Left kidney (tissue), 2 donors: ENCODE measurements around the gene ZFPM1. TPM values are rescaled to one million over a fixed set of nuclear protein-coding genes. Genes with fewer than 3 reads are reported as not detected.

Experiments used
- DNase-seq: peaks from one replicate; pipeline ENCODE4 v3.0.0-alpha.2; 2013
- polyA plus RNA-seq: library from polyadenylated mRNA; unstranded; fragments of 120-200 nt; gene quantifications from one replicate; pipeline ENCODE4 v1.2.1, GENCODE V29; 2013; ENCODE audit not compliant: insufficient read length

Gene ZFPM1
- polyA plus RNA-seq, 1 donor = 3.6 TPM

DNA sequence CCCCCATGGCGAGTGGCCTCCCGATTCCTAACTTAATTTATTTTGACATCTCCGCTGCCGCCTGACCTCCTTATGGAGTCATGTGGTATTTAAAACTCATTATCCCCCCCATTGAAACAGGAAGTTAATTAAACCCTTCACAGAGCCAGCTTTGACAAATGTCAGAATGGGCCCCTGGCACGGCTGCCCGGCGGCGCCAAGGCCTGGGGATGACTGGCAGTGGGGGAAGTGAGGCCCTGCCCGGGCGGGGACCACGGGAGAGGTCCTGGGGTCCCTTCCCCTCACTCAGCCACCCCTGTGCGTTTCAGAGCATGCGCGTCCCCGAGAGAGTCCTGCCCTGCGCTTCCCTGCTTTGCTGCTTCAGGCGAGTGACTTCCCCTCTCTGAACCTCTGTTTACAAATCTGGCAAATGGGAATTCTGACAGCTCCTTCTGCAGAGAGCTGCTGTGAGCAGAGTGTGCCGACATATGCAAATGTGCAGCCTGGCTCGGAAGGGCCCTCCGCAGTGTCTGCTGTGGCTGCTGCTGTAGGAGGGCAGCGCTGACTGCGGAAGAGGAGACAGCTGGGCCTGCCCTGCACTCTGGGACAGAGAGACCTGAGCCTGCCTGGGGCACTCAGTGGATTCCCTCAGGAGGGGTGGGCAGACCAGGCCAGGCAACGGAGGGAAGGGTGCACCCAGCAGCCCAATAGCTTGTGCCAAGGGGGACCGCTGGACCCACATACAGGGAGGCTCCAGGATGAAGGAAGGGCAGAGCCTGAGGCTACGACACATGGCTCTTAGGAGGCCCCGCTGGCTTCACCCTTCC, 4.4 kb upstream of the ZFPM1 start:
- no peak for DNase-seq

DNA sequence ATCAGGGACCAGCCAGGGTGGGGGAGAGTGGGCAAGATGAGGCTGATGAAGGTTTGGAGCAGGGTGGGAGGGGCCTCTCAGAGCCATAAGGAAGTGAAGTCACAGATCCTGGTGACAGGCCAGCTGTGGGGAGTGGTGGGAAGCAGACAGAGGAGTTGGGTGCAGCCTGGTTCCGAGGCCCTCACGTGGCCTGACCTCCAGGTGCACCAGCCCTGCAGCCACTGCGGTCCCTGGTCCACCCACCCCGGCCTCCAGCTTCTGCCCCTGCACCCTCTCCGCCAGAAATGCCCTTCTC, 3.9 kb upstream of the ZFPM1 start:
- DNase-seq = no peak

DNA sequence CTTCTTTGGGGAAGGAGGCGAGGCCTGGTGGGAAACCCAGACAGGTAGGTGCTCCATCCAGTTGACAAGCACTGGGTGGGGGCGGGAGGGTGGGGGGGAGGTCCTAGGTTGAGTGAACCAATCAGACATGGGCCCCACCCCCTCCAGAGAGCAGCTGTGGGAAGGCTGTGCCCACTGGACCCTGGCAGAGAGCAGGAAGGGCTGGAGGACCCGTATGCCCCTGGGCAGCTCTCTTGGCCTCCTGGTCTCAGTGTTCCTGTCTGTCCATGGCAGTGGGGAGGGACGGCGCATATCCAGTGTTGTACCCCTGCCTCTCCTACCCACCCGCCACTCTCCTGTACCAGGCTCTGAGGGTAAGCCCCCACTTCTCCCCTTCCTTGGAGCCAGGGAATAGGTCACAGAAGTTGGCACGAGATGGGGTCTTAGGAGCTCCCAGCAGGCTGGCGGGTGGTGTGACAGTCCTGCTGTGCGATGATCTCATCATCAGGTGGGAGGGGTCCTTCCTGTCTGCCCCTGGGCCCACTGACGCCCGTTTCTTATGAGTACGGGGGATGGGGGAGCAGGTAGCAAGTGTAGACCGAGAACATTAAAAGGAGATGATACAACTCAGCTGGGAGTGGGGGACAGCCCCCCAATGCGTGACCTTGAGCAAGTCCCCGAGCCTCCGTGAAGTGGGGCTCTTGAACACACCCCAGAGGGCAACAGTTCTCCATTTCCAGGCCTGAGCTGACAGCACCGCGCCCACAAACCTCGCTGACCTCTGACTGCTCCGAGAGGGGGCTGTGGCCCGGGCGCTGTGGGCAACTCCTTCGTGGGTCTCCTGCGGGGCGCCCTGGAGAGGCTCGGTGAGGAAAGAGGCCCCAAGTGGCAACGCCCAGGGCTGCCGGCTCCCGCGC, 1.2 kb upstream of the ZFPM1 start:
- no peak for DNase-seq

DNA sequence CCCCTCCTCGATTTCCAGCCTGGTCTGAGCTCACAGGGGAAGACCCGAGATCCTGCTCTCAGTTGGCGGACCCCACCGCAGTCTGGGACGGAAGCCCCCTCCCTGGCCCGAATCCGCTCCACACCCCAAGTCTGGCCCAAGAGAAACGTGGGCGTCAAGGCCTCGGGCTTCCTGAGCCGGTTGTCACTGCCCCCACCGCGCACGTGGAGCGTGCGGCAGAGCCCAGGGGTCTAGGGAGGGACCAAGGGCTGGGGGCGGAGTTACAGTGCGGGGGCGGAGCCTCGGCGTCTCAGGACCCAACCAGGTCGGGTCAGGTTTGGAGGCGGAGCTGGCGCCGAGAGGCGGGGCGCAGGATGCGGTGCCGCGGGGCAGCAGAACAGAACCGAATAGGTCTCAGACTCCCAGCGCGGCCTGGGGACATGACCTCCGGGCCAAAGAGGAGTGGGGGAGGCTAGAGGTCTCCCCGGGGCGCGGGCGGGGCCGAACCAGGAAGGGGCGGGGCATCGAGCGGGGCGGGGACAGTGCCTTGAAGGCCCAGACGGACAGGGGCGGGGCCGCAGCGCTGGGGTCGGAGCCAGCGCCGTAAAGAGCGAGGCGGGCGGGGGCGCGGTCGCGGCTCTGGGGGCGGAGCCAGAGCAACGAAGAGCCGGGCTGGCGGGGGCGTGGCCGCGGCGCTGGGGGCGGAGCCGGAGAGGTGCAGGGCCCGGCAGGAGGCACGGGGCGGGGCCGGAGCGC, 431 bp upstream of the ZFPM1 start:
- DNase-seq = peak; percentile 94

DNA sequence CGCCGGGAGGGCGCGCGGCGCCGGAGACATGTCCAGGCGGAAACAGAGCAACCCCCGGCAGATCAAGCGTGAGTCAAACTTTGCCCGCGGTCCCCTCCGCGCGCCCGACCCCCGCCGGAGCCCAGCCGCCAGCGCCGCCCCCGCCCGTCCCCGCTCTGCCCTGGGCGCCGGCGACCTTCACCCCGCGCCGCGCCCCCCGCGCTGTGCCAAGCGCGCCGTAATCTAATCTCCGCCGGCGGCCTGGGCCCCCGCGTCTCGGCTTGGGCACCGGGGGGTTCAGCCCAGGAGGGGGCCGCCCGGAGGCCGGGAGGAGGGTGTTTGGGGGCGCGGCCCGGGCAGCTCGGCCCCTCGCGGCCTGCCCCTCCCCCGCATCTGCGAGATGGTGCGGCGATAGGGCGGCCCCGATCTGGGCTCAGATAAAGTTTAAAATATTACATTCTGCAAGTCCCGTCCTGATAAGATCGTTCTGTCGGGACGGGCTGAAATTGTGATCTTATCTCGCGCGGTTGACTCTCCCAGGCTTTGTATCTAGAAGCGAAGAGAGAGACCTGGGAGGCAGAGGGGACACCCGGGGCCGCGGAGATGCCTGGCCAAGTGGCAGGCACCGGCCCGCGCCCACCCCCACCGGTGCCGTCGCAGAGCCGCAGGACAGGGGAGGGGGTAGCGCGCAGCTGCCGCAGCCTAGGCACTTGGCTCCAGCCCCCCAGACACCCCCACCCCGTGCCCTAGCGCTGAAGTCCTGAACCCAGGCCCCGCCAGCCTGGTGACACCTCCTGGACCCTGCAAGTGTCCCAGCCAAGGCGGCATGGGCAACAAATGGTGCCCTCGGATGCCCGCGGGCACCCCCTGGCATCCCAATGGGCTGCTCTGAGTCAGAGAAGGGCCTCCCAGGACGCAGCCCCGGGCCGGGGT, 787 bp downstream of the ZFPM1 start:
- no peak for DNase-seq

DNA sequence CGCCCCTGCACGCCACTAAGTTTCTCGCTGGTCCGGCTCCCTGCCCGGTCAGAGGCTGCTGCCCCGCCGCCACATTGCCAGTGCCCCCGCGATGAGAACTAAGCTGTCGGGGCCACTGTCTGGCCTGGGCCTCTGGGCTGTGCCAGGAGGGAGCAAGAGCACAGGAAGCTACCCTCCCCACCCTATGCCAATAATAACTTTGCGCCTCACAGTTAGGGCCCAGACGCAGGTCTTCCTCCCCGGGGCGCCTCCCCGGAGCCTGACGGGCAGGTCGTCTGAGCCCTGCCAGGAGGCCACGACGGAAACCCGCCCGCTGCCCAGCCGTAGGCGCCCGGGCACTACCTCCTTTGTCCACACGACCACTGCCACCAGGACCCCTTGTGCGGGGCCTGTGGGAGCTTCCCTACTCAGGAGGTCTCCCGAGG, 1.5 kb downstream of the ZFPM1 start:
- DNase-seq = no peak

DNA sequence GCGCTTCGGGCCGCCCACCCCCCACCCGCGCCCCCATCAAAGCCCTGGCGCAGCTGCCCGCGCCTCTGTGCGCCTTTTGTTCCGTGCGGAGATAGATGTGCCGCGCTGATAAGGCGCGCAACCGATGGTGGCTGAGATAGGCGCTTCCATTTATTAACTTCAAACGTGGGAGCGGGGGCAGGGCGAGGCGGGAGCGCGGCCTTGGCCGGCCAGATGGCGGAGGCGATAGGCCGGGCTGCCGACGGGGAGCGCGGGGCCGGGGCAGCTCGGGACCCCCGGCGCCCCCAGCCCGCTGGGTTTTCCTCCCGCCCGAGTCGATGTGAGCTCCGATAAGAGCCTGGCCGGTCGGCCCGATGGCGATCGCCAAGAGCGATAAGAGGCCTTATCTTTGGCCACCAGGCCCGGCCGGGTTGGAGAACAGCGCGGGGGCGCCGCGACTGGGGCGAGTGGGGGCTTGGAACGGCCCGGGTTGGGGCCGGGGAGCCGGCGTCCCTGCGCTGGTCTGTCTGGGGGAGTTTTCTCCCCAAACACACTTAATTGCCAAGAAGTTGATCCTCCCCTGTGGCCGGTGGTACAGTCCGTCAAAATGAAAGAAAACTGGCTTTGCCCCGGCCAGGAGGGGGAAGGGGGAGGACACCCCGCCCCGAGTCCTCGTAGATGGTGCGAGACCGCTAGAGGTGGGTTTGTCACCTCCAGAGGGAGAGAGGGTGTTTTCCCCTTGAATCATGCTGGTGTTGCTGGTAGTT, 2.7 kb downstream of the ZFPM1 start:
- DNase-seq = no peak

DNA sequence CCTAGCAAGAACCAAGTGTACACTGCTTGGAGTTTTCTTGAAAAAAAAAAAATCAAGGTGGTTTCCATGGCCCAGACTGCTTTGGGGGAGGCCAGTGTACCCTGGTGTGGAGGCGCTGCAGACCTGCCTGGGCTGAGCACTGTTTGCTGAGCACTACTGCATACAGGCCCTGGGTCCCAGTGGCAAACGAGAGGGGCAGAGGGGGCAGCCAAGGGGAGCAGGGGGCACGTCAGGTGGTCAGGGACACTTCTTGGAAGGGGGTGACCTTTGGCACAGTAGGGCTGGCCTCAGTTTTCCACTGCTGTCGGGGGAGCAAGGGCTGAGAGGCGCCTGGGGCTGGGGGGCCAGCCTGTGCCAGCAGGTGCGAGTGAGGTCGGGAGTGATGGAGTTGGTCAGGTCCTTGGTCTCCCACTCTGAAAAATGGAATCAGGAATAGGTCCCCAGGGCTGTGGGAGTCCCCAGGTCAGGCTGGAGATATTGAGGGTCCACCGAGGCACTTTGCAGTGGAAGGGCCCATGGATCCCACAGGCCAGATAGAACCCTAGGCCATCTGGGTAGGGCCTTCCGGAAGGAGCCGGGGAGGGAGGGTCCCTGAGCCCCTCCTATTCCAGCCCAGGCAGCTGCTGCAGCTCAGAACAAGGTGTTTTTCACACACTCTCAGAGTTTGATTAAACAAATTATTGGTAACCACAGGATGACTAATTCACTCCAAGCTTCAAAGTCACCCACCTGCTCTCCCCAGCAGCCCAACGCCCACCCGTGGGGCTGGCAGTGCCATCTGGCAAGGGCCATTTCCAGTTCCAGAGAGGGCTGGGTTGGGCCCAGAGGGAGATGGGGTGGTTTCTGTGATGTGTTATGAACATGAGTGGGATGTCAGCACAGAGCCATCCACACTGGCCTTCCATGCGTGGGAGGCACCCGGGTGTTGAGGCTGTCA, 3.5 kb downstream of the ZFPM1 start:
- DNase-seq = no peak

DNA sequence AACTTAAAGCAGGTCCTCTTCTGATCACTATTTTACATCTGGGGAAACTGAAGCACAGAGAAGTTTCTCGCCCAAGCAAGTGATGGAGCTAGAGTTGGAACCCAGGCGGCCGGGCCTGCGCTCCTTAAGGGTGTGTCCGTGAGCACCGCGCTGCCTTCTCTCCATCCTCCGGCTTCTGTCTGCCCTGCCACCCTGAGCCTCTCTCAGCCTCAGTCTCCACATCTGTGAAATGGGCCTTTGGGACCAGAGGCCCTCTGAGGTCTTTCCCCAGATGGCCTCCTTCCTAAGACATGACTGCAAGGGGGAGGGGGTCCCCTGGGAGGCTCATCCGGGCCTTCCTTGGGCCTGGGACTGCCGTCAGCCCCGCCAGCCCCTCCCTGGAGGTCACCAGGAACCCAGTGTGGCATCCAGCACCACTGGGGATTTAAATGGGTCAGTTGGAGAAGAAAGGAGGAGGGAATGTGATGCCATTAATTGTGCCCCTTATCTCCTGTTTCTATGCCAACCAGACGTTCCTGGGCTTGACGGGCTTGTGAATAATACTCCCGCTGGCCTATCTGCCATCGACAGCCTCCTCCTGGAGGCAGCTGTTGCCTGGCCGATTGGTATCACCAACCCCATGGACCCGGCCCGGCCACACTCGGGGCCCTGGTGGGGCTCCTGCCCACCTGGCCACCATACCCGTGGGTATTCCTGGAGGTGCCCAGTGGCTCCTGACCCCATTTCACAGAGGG, 5.1 kb downstream of the ZFPM1 start:
- no peak for DNase-seq

DNA sequence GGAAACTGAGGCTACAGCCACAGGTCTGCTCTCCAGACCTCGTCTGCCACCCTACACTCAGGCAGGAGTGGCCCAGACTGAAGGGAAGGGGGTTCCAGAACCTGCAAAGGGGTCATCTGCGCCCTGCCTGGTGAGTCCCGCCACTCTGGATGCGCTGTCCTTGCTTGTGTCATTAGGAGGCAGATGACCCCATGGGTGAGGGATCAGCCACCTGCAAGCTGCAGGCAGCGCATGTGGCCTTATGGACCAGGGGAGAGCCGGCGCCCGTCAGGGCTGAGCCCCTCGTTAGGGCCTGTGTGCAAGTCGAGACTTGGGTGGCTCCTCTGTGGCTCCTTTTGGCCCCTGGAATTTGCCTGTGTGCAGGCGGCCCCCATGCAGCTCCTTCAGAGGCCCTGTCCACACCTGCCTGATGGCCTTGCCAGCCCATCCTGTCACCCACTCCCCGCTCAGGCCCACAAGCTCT, 5.7 kb downstream of the ZFPM1 start:
- no peak for DNase-seq

DNA sequence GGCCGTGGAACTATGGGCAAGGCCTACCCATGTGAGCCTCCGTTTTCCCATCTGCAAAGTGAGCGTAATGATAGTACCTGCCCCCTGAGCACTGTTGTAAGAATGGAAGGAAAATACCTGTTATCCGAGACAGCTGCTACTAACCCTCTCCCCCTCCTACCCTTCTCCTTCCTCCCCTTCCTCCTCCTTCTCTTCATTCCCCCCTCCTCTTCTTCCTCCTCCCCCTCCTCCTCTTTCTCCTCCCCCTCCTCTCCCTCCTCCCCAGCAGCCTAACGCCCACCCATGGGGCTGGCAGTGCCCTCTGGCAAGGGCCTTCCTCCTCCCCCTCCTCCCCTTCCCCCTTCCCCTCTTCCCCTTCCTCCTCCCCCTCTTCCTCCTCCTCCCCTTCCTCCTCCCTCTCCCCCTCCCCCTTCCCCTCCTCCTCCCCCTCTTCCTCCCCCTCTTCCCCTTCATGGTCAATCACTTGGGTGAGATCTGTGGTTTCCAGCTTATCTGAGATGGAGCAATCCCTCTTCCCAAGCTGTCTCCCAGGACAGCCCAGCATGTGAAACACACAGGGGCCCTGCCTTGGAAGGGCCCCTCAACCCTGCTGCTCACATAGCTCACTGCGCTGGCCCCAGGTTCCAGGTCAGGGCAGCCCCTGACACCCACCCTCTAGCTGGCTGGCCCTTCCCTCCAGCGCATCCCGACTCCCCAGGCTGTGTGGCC, 6.4 kb downstream of the ZFPM1 start:
- DNase-seq = no peak

DNA sequence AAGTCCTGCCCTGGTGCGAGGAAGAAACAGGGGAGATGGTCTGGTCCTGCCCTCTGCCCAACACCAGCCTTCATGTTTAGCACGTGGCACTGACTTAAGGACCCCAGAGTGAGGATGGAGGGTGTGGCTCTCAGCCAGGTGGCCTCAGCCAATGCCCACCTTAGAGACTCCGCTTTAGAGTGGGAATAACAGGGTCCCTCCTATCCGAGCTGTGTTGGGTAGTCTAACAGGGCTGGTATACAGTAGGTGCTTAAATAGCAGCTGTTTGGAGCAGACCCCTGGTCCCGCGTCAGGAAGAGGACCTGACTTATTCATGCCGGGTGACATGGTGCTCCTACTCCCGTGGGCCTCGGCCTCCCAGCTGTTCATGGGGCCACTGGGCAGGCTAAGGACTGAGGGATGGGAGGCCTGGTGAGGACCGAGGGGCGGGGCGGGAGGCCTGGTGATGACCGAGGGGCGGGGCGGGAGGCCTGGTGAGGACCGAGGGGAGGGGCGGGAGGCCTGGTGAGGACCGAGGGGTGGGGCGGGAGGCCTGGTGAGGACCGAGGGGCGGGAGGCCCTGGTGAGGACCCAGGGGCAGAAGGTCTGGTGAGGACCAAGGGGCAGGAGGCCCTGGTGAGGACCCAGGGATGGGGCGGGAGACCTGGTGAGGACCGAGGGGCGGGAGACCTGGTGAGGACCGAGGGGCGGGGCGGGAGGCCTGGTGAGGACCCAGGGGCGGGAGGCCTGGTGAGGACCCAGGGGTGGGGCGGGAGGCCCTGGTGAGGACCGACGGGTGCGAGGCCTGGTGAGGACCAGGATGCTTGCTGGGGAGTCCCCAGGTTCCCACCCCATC, 7.6 kb downstream of the ZFPM1 start:
- DNase-seq = no peak

DNA sequence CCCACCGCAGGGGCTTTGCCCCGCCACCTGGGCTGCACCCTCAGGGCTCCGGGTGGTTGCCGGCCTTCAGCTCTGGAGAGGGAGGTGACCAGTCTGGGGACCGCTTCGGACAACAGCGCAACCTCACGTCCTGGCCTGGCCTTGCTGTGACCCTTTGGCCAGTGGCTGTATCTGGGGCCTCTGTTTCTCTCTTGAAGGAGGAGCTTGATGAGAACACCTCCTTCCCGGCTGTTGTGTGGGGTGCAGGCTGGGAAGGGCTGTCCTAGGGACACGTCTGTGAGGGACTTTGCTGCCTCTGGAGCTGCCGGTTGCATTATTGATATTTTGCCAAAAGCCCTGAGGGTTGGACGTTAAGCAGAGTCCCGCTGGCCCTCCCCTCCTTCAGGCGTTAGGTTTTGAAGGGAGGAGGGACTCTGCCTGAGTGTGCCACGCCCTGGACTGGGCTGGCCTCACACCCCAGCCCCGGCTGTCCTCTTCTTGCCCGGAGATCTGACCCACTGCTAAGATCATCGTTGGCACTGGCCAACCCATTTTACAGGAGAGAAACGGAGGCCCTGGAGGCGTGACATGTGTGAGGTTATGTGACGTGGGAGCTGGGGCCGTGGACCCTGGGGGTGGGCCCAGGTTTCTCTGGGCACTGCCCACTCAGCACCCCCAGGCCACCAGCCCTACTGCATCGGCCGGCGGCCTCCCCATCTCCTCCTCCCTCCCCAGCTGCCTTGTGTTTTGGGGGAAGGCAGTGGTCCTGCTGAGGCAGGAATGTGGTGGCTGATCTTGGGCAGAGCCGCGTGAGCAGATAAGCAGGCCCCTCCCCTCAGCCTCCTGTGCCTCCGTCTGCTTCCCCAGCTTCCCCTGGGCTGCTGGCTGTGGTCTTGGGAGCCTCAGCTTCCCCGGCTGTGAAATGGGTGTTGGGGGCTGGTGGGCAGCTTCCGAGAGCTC, 8.5 kb downstream of the ZFPM1 start:
- no peak for DNase-seq

DNA sequence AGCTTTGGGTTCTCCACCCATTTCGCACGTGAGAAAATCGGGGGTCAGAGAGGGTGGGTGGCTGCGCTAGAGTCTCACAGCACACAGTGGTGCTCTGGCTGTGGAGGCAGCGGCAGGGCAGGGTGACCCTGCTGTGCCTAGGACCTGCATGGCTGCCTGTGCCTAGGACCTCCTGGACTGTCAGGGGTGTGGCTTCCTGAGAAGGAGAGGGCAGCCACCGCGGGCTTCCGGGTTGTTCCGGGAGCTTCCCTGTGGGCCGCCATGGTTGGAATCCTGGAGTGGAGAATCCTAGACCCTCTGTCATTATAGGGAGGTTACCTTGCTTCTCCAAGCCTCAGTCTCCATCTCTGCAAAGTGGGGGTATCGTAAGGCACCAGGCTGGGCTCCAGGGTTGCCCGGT, 9.3 kb downstream of the ZFPM1 start:
- no peak for DNase-seq

DNA sequence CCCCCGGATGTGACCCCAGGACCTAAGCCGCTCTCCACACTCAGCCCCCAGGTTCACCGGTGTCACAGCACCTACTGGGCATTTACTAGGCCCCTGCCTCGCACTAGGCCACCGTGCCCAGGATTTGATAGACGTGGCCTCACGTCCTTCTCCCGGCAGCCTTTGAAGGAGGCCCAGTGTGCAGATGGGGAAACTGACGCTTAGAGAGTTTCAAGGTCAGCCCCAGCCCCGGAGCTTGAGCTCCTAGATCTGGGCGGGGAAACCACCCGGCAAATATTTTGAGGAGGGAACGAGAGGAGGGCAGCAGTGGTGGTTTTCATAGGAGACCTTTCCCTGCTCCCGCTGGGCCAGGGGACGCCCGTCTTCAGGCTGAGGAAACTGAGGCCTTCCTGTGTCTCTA, 10.3 kb downstream of the ZFPM1 start:
- no peak for DNase-seq
